PFSK-1 (cell line): Measurements from ENCODE around the gene YWHAH.
A peak's percentile ranks its signal among the peaks of the same experiment; 100 is the strongest.

ENCODE experiments used
- POLR2AphosphoS5 ChIP-seq: IDR thresholded peaks from 2 replicates; pipeline ENCODE4 v1.6.1; 2012; ENCODE audit warnings: low read depth, mild to moderate bottlenecking, control low read depth, low read length, moderate library complexity
- SIN3A ChIP-seq: IDR thresholded peaks from 2 replicates; pipeline ENCODE4 v1.6.1; 2012; ENCODE audit warnings: mild to moderate bottlenecking, low read length, moderate library complexity, borderline replicate concordance; ENCODE audit not compliant: insufficient read depth
- TAF1 ChIP-seq: IDR thresholded peaks from 2 replicates; pipeline ENCODE4 v1.6.1; 2012; ENCODE audit warnings: low read length, control low read depth, borderline replicate concordance; ENCODE audit not compliant: insufficient read depth

DNA sequence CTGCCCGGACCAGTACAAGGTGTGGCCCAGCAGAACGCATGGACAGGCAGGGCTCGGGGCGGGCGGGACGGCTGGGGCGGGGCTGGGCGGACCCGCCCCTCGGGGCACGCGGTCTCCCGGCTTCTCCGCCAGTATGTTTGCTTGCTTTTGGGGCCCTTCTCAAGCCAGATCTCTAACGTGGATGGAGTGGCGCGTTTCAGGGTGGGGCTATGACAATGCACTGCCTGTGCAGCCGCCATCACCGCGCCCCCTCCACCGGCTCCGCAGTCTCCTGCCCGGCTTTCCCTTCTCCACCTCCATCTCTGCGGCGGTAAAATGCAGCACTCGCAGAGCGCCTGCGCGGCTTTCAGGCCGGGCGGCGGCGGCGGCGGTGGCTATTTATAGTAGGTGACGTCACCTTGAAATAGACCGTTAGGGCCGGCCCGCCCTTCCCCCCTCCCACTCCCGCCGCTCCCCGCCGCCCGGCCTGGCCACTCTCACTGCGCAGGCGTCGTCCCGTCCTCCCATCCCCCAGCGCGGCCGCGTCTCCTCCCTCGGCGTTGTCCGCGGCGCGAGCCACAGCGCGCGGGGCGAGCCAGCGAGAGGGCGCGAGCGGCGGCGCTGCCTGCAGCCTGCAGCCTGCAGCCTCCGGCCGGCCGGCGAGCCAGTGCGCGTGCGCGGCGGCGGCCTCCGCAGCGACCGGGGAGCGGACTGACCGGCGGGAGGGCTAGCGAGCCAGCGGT is at the start of gene YWHAH:
- peak; percentile 88 for TF ChIP-seq TAF1
- TF ChIP-seq POLR2AphosphoS5: peak; percentile 69
- TF ChIP-seq SIN3A: no peak; the same call in 1 of the 2 replicates
